HAP-1 (cell line): Measurements from ENCODE around the gene ASF1A.
A peak's percentile ranks its signal among the peaks of the same experiment; 100 is the strongest.

Experiments used
- DNase-seq, 2 experiments: peaks; one replicate each; pipeline ENCODE4 v3.0.0-alpha.2; 2016 to 2020; ENCODE audit warnings: low spot score in 2 of 2
- H3K27me3 ChIP-seq: fragments of 250-450 bp; sonication (Bioruptor Pico); 2 replicates; pipeline ENCODE4 v1.5.1; 2020; ENCODE audit warnings: low read depth, mild to moderate bottlenecking, moderate library complexity
- H3K36me3 ChIP-seq: fragments of 250-450 bp; sonication (Bioruptor Pico); replicated peaks from 2 replicates; pipeline ENCODE4 v1.5.1; 2020; ENCODE audit warnings: mild to moderate bottlenecking
- H3K4me1 ChIP-seq: fragments of 250-450 bp; sonication (Bioruptor Pico); 2 replicates; pipeline ENCODE4 v1.5.1; 2020; ENCODE audit warnings: mild to moderate bottlenecking
- H3K4me3 ChIP-seq: fragments of 250-450 bp; sonication (Bioruptor Pico); 2 replicates; pipeline ENCODE4 v1.5.1; 2020; ENCODE audit warnings: mild to moderate bottlenecking, moderate library complexity
- H3K9me3 ChIP-seq: fragments of 250-450 bp; sonication (Bioruptor Pico); 2 replicates; pipeline ENCODE4 v1.5.1; 2020; ENCODE audit warnings: mild to moderate bottlenecking, moderate library complexity
- in situ Hi-C: fragments of 300-500 bp; cut with MboI; formaldehyde crosslinking; loops from 3 replicates; pipeline ENCODE4 v1.14.3; 2020; ENCODE audit warnings: low sequenced_read_pairs, inconsistent platforms, mixed read lengths

ASF1A gene

DNA sequence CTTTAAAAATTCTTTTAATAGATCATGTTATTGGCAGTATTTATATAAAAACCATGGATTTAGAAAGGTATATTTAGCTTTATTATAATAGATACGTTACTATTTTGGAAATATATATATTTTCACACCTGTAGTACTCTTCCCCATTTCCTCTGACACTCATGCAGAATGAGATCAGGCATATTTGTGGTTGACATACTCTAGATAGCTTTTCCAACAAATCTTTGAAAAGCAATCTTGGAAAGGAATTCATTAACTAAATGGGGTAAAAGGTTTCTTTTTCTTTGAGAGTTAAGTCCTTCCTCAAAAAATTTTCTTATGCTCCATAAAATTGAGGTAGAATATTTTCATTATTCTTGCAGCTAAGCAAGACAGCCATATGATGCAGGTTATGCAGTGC lies 14.5 kb downstream of the ASF1A start:
- H3K4me3 ChIP-seq = no peak overlapping the region
- H3K4me1 ChIP-seq = peaks cover 8% of the 10 kb centered on the region
- DNase-seq = no peak
- peaks cover 79% of the 10 kb centered on the region for H3K36me3 ChIP-seq
- no peaks in the 10 kb centered on the region for H3K9me3 ChIP-seq
- no peaks in the 10 kb centered on the region for H3K27me3 ChIP-seq
- in situ Hi-C loops = no loop called here

DNA sequence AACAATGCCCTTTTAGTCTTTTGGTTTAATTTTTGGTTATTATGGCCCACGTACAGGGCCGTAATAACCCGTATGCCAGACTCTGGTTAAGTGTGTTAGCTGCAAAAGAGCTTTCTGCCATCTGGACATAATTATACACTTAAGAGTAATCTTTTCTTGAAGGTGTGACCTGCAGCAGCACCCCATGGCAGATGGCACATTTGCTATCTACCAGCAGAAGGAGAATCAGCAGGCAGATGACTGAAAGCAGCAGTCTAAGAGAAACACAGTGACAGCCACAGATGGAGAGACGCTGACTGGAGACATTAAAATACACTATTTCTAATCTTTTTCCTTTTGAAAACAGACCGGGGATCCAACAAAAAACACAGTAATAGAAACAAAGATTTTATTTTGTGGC lies 18.7 kb downstream of the ASF1A start:
- H3K4me1 ChIP-seq = no peaks in the 10 kb centered on the region
- no peak for DNase-seq
- H3K27me3 ChIP-seq = no peaks in the 10 kb centered on the region
- no peak overlapping the region for H3K4me3 ChIP-seq
- no peaks in the 10 kb centered on the region for H3K9me3 ChIP-seq
- H3K36me3 ChIP-seq = peaks cover 56% of the 10 kb centered on the region
- in situ Hi-C loops = no loop called here

DNA sequence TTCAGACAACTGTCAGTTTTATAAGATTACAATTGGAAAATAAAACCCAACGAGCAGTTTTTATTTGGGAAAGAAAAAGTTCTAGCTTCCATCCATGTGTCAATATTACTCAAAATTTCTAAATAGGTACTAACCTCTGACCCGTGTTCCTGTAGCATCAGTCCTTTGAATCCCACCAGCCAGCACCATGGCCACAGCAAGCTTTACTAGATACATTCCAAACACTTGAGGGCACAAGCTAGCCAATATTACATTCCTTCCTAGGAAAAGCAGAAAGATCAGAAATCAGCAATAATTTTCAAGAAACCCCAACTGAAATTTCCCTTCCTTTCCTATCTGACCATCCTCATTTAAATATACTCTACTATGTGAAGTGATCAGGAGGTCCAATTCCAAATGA lies 19.2 kb downstream of the ASF1A start:
- no peak overlapping the region for H3K4me3 ChIP-seq
- H3K4me1 ChIP-seq = no peaks in the 10 kb centered on the region
- peaks cover 51% of the 10 kb centered on the region for H3K36me3 ChIP-seq
- no peak for DNase-seq
- no peaks in the 10 kb centered on the region for H3K9me3 ChIP-seq
- in situ Hi-C loops = no loop called here
- H3K27me3 ChIP-seq = no peaks in the 10 kb centered on the region

- Histone ChIP-seq H3K36me3 (peaks cover 40% of the 10 kb centered on the region), H3K4me1 (no peaks in the 10 kb centered on the region), H3K27me3 (no peaks in the 10 kb centered on the region), H3K4me3 (no peak overlapping the region), H3K9me3 (no peaks in the 10 kb centered on the region)
- DNase-seq = no peak
- in situ Hi-C loops = no loop called here
These were observed 20.6 kb downstream of the ASF1A start for GRCh38 chr6:118914598-118914997.

GRCh38 chr6:118917546-118918328 lies 23.8 kb downstream of the ASF1A start:
- Histone ChIP-seq H3K36me3 (peaks cover 36% of the 10 kb centered on the region), H3K27me3 (no peaks in the 10 kb centered on the region), H3K9me3 (no peaks in the 10 kb centered on the region), H3K4me1 (no peaks in the 10 kb centered on the region), H3K4me3 (no peak overlapping the region)
- no peak for DNase-seq
- in situ Hi-C loops = no loop called here

DNA sequence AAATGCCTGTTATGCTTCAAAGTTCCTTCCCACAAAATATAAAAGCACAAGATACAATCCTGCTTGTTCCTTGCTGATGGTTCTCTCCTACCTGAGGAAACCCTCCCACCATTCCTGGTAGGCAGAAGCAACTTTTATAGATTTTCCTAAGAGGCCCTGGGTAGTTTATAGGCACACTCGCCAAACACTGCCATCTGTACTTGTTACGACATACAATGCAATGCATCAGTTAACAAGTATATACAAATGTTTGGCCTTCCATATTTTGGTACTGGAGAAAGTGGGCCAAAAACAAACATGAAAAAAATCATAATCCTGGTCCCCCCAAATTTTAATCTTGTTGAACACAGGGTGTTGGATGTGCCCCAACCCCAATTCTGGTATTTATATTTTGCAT lies 24.4 kb downstream of the ASF1A start:
- Histone ChIP-seq H3K36me3 (peaks cover 33% of the 10 kb centered on the region), H3K27me3 (no peaks in the 10 kb centered on the region), H3K9me3 (no peaks in the 10 kb centered on the region), H3K4me1 (no peaks in the 10 kb centered on the region), H3K4me3 (no peak overlapping the region)
- no peak for DNase-seq
- in situ Hi-C loops = no loop called here

- no peaks in the 10 kb centered on the region for H3K9me3 ChIP-seq
- no peaks in the 10 kb centered on the region for H3K27me3 ChIP-seq
- H3K4me3 ChIP-seq = no peak overlapping the region
- H3K36me3 ChIP-seq = peaks cover 30% of the 10 kb centered on the region
- H3K4me1 ChIP-seq = no peaks in the 10 kb centered on the region
- in situ Hi-C loops = no loop called here
- DNase-seq = no peak
These were observed 27.1 kb downstream of the ASF1A start for GRCh38 chr6:118921084-118921483.

- no peak for DNase-seq
- H3K9me3 ChIP-seq = no peaks in the 10 kb centered on the region
- H3K4me3 ChIP-seq = no peak overlapping the region
- H3K4me1 ChIP-seq = no peaks in the 10 kb centered on the region
- H3K36me3 ChIP-seq = peaks cover 29% of the 10 kb centered on the region
- no peaks in the 10 kb centered on the region for H3K27me3 ChIP-seq
- in situ Hi-C loops = no loop called here
These were observed 29.1 kb downstream of the ASF1A start for GRCh38 chr6:118923035-118923434.

- H3K36me3 ChIP-seq = peaks cover 3% of the 10 kb centered on the region; the same call in 1 of the 2 replicates
- in situ Hi-C loops = no loop called here
These were observed 36.7 kb downstream of the ASF1A start for GRCh38 chr6:118930680-118931079.

GRCh38 chr6:118931436-118931835 lies 37.5 kb downstream of the ASF1A start:
- no peak for DNase-seq
- peaks cover 8% of the 10 kb centered on the region for H3K4me1 ChIP-seq
- in situ Hi-C loops = no loop called here
- peaks cover under 1% of the 10 kb centered on the region; the same call in 1 of the 2 replicates for H3K9me3 ChIP-seq
- H3K4me3 ChIP-seq = no peak overlapping the region
- H3K27me3 ChIP-seq = no peaks in the 10 kb centered on the region
- no peaks in the 10 kb centered on the region for H3K36me3 ChIP-seq

More at GRCh38 chr6:118930680-118931079, 36.7 kb downstream of the ASF1A start:
- no peaks in the 10 kb centered on the region for H3K27me3 ChIP-seq
- H3K9me3 ChIP-seq = no peaks in the 10 kb centered on the region
- peaks cover 6% of the 10 kb centered on the region for H3K4me1 ChIP-seq
- H3K4me3 ChIP-seq = no peak overlapping the region
- DNase-seq = no peak

DNA sequence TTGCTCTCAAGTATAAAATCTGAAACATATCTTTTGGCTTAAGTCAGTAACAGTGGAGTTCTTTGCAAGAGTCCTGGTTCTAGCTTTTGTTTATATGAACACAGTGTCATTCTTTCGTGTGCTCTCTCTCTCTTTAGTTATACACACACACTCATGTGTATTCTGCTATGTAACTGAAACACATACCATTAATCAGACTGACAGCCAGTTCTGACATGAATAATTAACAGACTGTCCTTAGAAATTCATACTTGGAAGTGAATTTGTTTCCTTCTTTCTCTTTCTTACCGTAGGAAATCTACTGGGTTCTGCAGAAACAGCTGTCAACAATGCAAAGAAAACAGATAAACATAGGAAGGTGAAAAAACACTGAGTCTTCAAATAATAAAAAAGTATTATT lies 38.5 kb downstream of the ASF1A start:
- in situ Hi-C loops = no loop called here
- DNase-seq = no peak
- peaks cover 3% of the 10 kb centered on the region; the same call in 1 of the 2 replicates for H3K9me3 ChIP-seq

GRCh38 chr6:118933855-118934460 lies 40.0 kb downstream of the ASF1A start:
- H3K9me3 ChIP-seq = peaks cover 3% of the 10 kb centered on the region; the same call in 1 of the 2 replicates
- no peak for DNase-seq
- in situ Hi-C loops = no loop called here
- peaks cover 2% of the 10 kb centered on the region; the same call in 1 of the 2 replicates for H3K36me3 ChIP-seq
- H3K4me1 ChIP-seq = peaks cover 8% of the 10 kb centered on the region
- H3K4me3 ChIP-seq = peak overlapping the region; percentile 70
- H3K27me3 ChIP-seq = no peaks in the 10 kb centered on the region

More for the DNA sequence above, 38.5 kb downstream of the ASF1A start:
- H3K27me3 ChIP-seq = no peaks in the 10 kb centered on the region
- peaks cover 8% of the 10 kb centered on the region for H3K4me1 ChIP-seq
- H3K4me3 ChIP-seq = no peak overlapping the region
- no peaks in the 10 kb centered on the region for H3K36me3 ChIP-seq

DNA sequence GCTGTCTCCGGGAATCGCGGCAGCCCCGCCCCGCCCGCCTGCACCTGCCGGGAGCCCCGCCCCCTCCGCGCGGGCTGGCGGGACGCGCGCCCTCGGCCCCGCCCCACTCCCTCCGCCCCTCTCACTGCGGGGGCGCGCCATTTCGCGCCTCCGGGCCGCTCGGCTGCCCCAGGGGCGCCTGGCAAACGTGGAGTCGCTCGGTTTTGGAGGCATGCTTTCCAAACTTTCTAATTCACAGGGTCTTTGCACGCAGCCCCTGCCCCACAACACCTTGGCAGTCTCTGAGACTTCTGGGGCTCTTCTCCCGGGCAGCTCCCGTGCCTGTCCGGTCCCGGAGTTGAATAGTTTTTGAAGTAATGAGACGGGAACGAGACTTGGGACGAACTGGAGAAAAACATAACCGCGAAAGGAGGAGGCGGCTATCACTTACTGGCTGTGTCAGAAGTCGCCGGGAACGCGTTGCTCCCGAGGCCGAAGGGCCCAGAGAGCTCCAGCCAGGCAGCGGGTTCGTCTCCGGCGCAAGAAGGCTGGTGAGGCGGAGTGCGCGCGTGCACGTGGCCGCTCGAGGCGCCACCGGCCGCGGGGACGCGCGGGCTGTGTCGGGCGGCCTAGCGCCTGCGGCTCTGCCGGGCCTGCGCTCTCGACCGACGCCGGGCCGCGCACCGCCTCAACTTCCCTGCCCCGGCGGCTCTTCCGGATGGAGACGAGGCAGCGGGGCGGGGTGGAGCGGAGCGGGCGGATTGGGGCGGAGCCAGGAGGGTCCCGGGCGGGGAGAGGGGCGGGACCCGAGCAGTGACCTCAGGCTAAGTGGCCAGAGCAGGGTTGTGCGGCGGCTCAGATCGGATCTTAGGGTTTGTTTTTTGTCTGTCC lies 40.7 kb downstream of the ASF1A start, which contains the start of gene MCM9:
Gene MCM9, minus strand, starts transcription at position 699 of the 870 bp plus-strand sequence. CDS start 3,436 bp downstream, outside the sequence.
- Histone ChIP-seq H3K4me3 (peak within 1 kb of the TSS; percentile 70), H3K36me3 (peaks cover 2% of the 10 kb centered on the region; the same call in 1 of the 2 replicates), H3K27me3 (no peaks in the 10 kb centered on the region), H3K9me3 (peaks cover 3% of the 10 kb centered on the region; the same call in 1 of the 2 replicates), H3K4me1 (peaks cover 8% of the 10 kb centered on the region)
- DNase-seq = peak; percentile 83 to 95
- in situ Hi-C loops = no loop called here
